OCI-M1 (cell line): ENCODE measurements around the gene DPYD.

Experiments
- DNase-seq: peaks from one replicate; lab custom pipeline; 2025; lab: John Stamatoyannopoulos, UW

DPYD gene

GRCh38 chr1:97906567-97907241, 14.1 kb downstream of the DPYD start:
- peak; percentile 31 for DNase-seq

DNA sequence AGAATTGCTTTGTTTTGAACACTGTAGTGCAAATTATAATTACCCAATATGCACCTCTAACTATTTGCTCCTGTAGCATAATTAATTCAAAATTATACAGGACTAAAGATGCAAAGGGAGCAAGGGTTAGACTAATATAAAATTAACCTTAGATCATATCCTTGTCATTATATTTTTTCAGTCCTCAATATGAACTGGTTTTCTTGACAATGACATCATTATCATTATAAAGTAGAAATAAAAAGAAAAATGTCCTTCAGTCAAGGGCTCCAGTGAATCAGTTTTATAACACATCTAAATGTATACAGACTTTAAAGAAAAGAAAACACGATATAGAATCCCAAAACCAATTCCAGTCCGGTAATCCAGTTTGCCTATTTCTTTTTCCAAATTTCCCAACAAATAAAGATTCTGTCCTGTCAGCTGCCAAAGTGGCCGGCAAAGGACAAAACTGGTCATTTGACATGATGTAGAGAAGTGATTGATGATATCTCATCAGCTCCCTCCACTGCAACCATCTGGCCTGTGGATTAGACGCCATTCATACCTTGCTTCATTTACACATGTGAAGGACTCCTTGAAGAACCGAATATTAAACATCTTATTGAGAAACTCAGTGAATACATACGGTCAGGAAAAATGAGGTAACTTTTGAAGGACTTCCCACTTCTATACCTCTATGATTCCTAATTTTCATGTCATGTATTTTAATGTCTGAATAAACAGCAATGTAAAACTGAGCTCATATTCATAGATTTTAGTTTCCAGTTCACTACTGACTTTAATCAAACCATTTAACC, 15.5 kb downstream of the DPYD start:
- no peak for DNase-seq

DNA sequence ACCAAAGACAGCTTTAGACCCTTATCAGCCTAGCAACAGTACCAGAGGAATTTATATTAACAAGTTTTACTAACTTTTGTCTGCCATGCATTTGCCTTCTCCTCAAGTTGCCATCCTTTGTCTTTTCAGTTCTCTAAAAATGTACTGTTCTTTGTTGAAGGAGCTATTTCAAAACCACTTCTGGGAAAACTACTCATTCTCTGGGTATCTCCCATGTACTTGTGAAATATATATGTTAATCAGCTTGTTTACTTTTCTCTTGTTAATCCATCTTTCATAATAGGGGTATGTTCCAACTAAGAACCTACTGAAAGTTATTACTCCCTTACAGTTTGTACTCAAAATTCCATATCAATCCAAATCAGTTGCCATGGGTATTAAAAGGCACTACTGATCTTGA, 16.3 kb downstream of the DPYD start:
- DNase-seq, result peak; percentile 38

DNA sequence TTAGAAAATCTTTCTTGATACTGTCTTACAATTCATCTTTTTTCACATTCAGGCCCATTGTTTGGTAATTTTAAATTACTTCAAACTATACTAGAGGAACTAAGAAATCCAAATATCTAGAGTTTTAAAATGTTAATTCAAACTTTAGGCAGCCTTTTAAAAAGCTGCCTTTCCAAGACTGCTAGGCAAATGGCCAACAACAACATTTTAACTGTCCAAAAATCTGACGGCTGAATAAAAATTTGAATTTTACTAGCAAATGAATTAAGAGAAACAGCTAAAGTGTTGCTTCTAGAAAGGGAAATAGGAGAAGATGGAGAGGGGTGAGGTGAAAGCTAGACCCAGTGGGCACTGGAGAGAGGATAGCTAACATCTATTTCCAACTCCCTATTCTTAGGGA, 17.2 kb downstream of the DPYD start:
- no peak for DNase-seq

GRCh38 chr1:97902067-97902466, 18.8 kb downstream of the DPYD start:
- DNase-seq, result no peak

GRCh38 chr1:97901017-97901658, 19.7 kb downstream of the DPYD start:
- DNase-seq, result peak; percentile 9

DNA sequence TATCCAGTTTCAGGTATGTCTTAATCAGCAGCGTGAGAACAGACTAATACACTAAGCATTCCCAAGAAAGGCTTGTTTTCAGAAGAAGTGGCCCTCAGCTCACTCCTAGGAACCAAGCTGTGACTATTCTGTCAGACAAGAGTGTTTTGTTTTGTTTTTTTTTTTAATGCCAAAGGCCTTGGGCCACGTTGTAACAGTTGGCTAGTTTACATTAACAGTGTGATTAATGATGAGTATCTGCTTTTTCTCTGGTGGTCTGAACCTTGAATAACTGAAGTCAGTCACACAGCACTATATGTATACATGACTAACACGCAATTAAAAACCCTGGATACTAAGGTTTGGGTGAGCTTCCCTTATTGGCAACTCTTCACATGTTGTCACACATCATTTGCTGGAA, 21.9 kb downstream of the DPYD start:
- DNase-seq, result no peak

GRCh38 chr1:97895278-97895677, 25.6 kb downstream of the DPYD start:
- DNase-seq, result no peak

GRCh38 chr1:97893844-97894243, 27.0 kb downstream of the DPYD start:
- DNase-seq, result no peak

GRCh38 chr1:97886199-97886598, 34.6 kb downstream of the DPYD start:
- no peak for DNase-seq

DNA sequence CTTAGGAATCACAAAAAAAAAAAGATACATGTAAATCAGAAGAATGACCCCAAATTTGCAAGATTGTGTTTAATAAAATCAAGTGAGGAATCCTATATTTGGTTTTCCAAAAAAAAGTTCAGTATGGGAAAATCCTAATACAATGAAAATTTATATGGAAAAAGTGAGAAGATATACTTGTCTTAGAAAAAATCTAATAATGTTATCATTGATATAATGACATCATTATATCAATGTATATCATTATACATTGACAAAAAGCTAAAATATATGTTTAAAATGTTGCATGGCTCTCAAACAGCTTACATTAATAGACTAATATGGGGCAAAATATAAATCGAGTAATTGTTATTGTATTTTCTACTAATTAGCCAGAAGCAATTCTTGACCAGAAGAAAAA, 37.0 kb downstream of the DPYD start:
- no peak for DNase-seq

- no peak for DNase-seq
Observed at GRCh38 chr1:97877307-97877706, 43.5 kb downstream of the DPYD start.

- DNase-seq, result no peak
Observed at GRCh38 chr1:97875996-97876395, 44.8 kb downstream of the DPYD start.

GRCh38 chr1:97870589-97870988, 50.2 kb downstream of the DPYD start:
- DNase-seq, result no peak

DNA sequence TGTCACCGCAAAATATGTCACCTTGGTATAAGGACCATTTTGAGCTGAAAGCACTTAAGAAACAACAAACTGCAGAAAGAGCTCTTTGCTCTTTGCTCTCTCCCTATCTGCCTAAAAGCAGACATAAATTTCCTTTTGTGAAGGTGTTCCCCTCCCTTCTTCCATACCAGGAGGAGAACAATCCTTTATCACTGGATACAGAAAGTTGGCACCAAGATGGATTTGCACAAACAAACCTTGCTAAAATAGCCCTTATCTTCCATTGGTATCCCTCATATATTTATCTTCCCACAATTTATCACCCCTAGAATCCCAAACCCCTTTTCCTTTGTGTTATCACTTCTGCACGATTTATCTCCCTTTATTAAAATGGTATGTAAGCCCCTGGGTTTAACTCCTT, 51.4 kb downstream of the DPYD start:
- DNase-seq, result no peak

GRCh38 chr1:97867127-97867526, 53.7 kb downstream of the DPYD start:
- no peak for DNase-seq

GRCh38 chr1:97864615-97865014, 56.2 kb downstream of the DPYD start:
- no peak for DNase-seq

- DNase-seq, result no peak
Observed at GRCh38 chr1:97853221-97853620, 67.6 kb downstream of the DPYD start.

DNA sequence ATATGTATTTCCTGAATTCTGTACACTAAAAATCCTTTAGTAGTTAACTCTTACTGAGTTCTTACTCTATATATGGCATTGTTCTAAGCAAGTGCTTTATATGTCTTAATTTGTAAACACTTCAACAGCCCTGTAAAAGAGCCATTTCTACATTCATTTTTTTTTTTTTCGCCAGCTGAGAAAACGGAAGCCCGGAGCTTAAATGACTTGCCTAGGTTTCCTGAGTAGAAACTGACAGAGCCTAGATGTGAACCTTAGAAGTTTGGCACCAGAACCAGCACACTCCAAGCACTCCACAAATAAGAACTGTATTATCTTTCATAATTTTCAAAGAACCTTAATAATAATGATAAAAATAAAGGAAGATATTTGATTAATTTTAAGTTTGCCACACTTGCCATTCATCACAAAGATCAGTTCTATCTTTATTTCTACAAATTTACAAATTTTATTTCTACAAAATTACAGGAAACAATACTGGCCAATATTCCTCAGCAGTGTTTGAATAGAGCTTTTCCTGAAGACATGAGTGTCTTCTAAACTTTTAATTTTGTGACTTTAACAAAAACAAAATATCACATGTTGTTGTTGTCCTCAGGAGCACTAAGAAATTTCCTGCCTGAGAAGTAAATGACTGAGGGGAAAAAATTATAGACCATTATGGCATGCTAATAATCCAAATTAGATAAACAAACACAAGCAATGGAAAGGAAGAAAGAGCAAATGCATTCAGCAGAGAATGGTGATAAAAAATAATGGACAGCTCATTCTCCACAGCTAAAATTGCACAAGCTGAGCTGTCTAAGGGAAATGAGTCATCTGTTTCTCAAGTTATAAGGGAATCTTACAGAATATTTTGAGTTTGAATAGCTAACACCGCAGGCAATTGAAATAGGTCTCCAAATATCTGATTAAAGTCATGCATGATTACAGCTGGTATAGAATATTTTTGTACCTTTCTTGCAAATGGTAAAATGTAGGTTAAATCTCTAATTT, 71.2 kb downstream of the DPYD start:
- DNase-seq, result peak; percentile 41

DNA sequence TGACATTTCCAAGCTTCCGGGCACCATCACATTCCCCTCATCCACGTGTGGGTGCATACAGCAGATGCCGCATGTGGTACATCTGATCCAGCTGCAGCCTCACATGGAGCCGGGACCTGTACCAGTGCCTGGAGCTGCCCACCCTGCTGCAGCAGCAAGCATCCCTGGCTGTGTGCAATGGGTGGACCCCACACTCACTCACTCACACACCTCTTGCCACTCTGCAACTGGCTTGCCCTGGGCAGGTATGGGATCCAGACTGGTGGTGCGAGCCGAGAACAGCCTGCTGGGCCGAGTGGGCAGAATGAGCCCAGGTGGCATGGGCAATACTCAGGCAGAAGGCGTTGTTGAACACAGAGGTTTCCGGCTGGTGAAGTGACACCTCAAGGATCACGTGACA, 75.0 kb downstream of the DPYD start:
- no peak for DNase-seq

DNA sequence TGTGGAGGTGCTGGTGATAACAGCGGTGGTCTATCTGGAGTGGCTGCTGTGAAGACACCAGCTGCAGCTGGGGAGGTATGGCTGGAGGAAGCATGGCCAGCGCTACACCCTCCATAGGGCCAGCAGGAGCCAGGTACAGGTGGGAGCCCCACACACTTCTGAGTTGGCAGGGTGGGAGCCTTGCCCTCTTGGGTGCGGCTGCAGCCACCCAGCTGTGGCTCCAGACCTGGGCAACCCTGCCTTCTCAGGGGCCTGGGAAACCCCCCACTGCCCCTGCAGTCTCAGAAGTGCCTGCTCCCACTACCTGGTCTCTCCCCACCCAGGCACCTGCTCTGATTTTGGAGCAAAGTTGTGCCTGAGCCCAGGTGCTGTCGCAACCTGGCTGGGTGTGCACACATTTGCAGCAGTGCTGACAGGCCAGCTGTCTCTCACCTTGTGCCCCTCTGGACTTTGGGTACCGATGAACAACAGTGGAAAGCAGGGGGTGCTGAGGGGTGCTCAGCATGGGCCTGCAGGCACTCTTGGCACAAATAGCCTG, 76.2 kb downstream of the DPYD start:
- no peak for DNase-seq

DNA sequence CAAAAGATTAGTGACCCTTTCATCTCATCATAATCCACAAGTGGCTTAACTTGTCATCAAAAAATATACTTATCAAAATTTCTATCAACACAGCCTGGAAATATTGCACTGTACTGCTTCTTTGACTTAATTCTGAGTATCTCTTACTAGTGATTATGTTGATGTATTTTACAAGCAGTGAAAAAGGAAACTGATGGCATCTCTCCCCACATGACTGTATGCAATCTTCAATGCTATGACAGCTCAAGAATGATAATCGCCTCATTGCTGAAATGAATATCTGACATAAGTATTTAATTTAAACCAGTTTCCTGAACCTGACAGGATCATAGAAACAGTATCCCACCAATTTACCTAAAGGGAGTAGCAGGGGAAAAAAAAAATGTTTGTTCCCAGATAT, 79.5 kb downstream of the DPYD start:
- no peak for DNase-seq
